ENCODE results near the gene USH2A.
A peak's percentile ranks its signal among the peaks of the same experiment; 100 is the strongest.

Gene USH2A

DNA sequence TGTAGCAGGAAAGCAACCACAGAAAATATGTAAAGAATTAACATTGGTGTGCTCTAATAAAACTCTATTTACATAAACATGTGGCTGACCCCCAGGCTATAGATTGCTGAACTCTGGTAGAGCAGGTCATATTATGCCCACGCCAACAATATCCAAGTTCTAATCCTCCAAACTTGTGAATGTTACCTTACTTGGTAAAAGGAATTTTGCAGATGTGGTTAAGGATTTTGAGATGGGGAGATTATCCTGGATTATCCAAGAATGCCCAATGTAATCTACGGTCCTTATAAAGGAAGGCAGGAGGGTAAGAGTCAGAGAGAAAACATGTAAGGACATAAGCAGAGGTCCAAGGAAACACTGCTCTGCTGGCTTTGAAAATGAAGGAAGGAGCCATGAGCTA is 201.0 kb downstream of the USH2A start:
- Histone ChIP-seq H3K27ac (ENCODE audit: low read length) (no peak overlapping the region), H3K9me3 (ENCODE audit: insufficient read depth, low read length, severe bottlenecking) (no peaks in the 10 kb centered on the region), H3K4me1 (ENCODE audit: insufficient read depth, low read length) (peaks cover 4% of the 10 kb centered on the region; the same call in 1 of the 2 replicates), H3K4me3 (ENCODE audit: low read depth in 1 of 2, low read length in 2 of 2) (no peak overlapping the region), H3K79me2 (ENCODE audit: insufficient read depth, low read length) (no peaks in the 10 kb centered on the region), H4K20me1 (ENCODE audit: insufficient read depth, low read length) (no peaks in the 10 kb centered on the region), H2AFZ (ENCODE audit: low read depth, low read length) (no peak overlapping the region), H3K36me3 (ENCODE audit: insufficient read depth, low read length) (no peaks in the 10 kb centered on the region), H3K9ac (ENCODE audit: low read depth, low read length) (no peak overlapping the region), H3K4me2 (ENCODE audit: insufficient read depth, low read length) (no peak overlapping the region), H3K27me3 (ENCODE audit: insufficient read depth, low read length, poor library complexity) (no peaks in the 10 kb centered on the region)
- DNase-seq (no peak), ATAC-seq (ENCODE audit: insufficient read depth, low read depth) (no peak)
- no peak for TF ChIP-seq EZH2 (IDR thresholded peaks at IDR 0.05; ENCODE audit: borderline replicate concordance, low read depth, low read length, severe bottlenecking)
- TF ChIP-seq, protein P1, sequence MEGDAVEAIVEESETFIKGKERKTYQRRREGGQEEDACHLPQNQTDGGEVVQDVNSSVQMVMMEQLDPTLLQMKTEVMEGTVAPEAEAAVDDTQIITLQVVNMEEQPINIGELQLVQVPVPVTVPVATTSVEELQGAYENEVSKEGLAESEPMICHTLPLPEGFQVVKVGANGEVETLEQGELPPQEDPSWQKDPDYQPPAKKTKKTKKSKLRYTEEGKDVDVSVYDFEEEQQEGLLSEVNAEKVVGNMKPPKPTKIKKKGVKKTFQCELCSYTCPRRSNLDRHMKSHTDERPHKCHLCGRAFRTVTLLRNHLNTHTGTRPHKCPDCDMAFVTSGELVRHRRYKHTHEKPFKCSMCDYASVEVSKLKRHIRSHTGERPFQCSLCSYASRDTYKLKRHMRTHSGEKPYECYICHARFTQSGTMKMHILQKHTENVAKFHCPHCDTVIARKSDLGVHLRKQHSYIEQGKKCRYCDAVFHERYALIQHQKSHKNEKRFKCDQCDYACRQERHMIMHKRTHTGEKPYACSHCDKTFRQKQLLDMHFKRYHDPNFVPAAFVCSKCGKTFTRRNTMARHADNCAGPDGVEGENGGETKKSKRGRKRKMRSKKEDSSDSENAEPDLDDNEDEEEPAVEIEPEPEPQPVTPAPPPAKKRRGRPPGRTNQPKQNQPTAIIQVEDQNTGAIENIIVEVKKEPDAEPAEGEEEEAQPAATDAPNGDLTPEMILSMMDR (IDR thresholded peaks at IDR 0.05; ENCODE audit: borderline replicate concordance, extremely low read depth, low read length, poor library complexity, severe bottlenecking), result no peak

DNA sequence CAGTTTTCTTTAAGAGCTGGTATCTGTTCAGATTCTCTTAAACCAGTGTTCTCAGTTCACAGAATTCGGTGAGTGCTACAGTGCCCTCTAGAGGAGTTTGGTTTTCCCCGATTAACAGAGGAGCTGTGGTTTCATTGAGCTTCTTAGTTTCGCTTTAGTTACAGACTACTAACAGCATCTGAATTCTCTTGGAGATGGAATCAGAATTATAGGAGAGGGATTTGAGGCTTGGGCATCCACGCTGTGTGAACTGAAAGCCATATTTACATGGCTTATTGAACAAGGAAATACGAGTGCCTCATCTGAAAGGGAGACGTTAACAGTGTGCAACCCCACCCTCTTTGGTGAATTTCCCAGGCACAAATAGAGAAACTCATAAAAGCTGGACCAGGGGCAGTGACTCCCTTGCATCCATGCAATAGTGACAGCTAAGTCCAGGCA is 202.0 kb downstream of the USH2A start:
- Histone ChIP-seq H3K27ac (ENCODE audit: low read length) (no peak overlapping the region), H3K4me3 (ENCODE audit: low read depth in 1 of 2, low read length in 2 of 2) (peak overlapping the region in 1 of 2 experiments; percentile 56; a peak in 2 of 4 replicates), H3K36me3 (ENCODE audit: insufficient read depth, low read length) (no peaks in the 10 kb centered on the region), H4K20me1 (ENCODE audit: insufficient read depth, low read length) (no peaks in the 10 kb centered on the region), H3K79me2 (ENCODE audit: insufficient read depth, low read length) (no peaks in the 10 kb centered on the region), H3K4me1 (ENCODE audit: insufficient read depth, low read length) (peaks cover 4% of the 10 kb centered on the region; the same call in 1 of the 2 replicates), H3K9me3 (ENCODE audit: insufficient read depth, low read length, severe bottlenecking) (no peaks in the 10 kb centered on the region), H3K4me2 (ENCODE audit: insufficient read depth, low read length) (peak overlapping the region; percentile 63), H2AFZ (ENCODE audit: low read depth, low read length) (peak overlapping the region; percentile 68), H3K9ac (ENCODE audit: low read depth, low read length) (no peak overlapping the region), H3K27me3 (ENCODE audit: insufficient read depth, low read length, poor library complexity) (no peaks in the 10 kb centered on the region)
- peak; percentile 49 for DNase-seq
- ATAC-seq (ENCODE audit: insufficient read depth, low read depth), result peak; percentile 98
- TF ChIP-seq EZH2 (IDR thresholded peaks at IDR 0.05; ENCODE audit: borderline replicate concordance, low read depth, low read length, severe bottlenecking), result no peak
- TF ChIP-seq, protein P1 (IDR thresholded peaks at IDR 0.05; ENCODE audit: borderline replicate concordance, extremely low read depth, low read length, poor library complexity, severe bottlenecking), result peak; percentile 82

DNA sequence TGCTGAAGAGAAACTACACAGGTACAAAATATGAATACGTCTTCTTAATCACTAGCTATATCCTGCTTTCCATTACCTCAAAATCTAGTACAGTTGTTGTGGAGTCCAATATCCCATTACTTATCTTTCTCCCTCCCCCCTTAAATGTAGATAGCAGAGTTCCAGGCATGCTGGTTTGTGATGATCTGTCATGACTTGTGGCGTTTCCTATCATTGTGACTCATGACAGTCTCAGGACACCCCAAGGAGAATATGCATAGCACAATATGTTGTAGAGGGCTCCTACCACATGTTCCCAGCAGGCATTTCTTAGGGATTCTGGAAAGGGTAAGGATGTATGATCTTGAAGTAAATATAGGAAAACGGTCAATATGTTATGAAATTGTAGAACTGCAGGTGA is 206.9 kb downstream of the USH2A start:
- no peak overlapping the region for H3K4me3 ChIP-seq (ENCODE audit: low read depth in 1 of 2, low read length in 2 of 2)
- no peaks in the 10 kb centered on the region for H4K20me1 ChIP-seq (ENCODE audit: insufficient read depth, low read length)
- H3K79me2 ChIP-seq (ENCODE audit: insufficient read depth, low read length), result no peaks in the 10 kb centered on the region
- no peak overlapping the region for H3K9ac ChIP-seq (ENCODE audit: low read depth, low read length)
- DNase-seq (no peak), ATAC-seq (ENCODE audit: insufficient read depth, low read depth) (no peak)
- no peaks in the 10 kb centered on the region for H3K27me3 ChIP-seq (ENCODE audit: insufficient read depth, low read length, poor library complexity)
- no peak for TF ChIP-seq EZH2 (IDR thresholded peaks at IDR 0.05; ENCODE audit: borderline replicate concordance, low read depth, low read length, severe bottlenecking)
- TF ChIP-seq, protein P1 (IDR thresholded peaks at IDR 0.05; ENCODE audit: borderline replicate concordance, extremely low read depth, low read length, poor library complexity, severe bottlenecking), result no peak
- no peaks in the 10 kb centered on the region for H3K9me3 ChIP-seq (ENCODE audit: insufficient read depth, low read length, severe bottlenecking)
- no peak overlapping the region for H3K4me2 ChIP-seq (ENCODE audit: insufficient read depth, low read length)
- H3K36me3 ChIP-seq (ENCODE audit: insufficient read depth, low read length), result no peaks in the 10 kb centered on the region
- H3K4me1 ChIP-seq (ENCODE audit: insufficient read depth, low read length), result peaks cover under 1% of the 10 kb centered on the region; the same call in 1 of the 2 replicates
- no peak overlapping the region for H2AFZ ChIP-seq (ENCODE audit: low read depth, low read length)
- no peak overlapping the region for H3K27ac ChIP-seq (ENCODE audit: low read length)

DNA sequence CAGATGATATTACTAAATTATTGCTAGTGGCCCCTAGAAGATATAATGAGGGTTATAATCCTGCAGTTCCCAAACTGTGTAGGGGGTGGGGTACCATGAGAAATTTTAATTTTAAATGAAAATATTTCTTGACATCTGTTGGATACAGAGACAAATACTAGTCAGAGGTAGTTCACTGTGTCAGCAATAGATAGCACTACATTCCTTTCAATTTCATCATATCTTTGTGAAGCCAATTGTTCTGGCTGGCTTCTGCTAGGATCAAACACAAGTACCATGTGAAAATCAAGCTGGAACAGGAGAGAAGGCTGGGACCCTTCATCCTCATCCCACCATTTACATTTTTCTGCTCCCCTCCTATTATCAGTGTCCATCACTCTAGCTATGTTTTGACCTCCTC is 208.1 kb downstream of the USH2A start:
- Histone ChIP-seq H3K4me1 (ENCODE audit: insufficient read depth, low read length) (no peaks in the 10 kb centered on the region), H4K20me1 (ENCODE audit: insufficient read depth, low read length) (no peaks in the 10 kb centered on the region), H3K4me3 (ENCODE audit: low read depth in 1 of 2, low read length in 2 of 2) (no peak overlapping the region), H3K9ac (ENCODE audit: low read depth, low read length) (no peak overlapping the region), H3K36me3 (ENCODE audit: insufficient read depth, low read length) (no peaks in the 10 kb centered on the region), H3K4me2 (ENCODE audit: insufficient read depth, low read length) (no peak overlapping the region), H3K27me3 (ENCODE audit: insufficient read depth, low read length, poor library complexity) (no peaks in the 10 kb centered on the region), H2AFZ (ENCODE audit: low read depth, low read length) (no peak overlapping the region), H3K27ac (ENCODE audit: low read length) (no peak overlapping the region), H3K79me2 (ENCODE audit: insufficient read depth, low read length) (no peaks in the 10 kb centered on the region), H3K9me3 (ENCODE audit: insufficient read depth, low read length, severe bottlenecking) (no peaks in the 10 kb centered on the region)
- DNase-seq (no peak), ATAC-seq (ENCODE audit: insufficient read depth, low read depth) (no peak)
- TF ChIP-seq, protein P1 (IDR thresholded peaks at IDR 0.05; ENCODE audit: borderline replicate concordance, extremely low read depth, low read length, poor library complexity, severe bottlenecking), result no peak
- TF ChIP-seq EZH2 (IDR thresholded peaks at IDR 0.05; ENCODE audit: borderline replicate concordance, low read depth, low read length, severe bottlenecking), result no peak

All from DND-41 (cell line).